SK-MEL-5 (cell line): ENCODE measurements around the gene HPCAL1. TPM values are rescaled to one million over a fixed set of nuclear protein-coding genes. Genes with fewer than 3 reads are reported as not detected.

Experiments
- DNase-seq: peaks from one replicate; pipeline ENCODE4 v3.0.0-alpha.2; 2016; ENCODE audit warnings: low read depth, low spot score
- in situ Hi-C: cut with HindIII; loops from 2 replicates; pipeline ENCODE4 v1.10.0; 2016; ENCODE audit warnings: low sequenced_read_pairs, high pct_unique_total_duplicates, low pct_unique_long_range_greater_than_20kb
- total RNA-seq: library from RNA; depleted of rRNA; stranded (reverse); fragments of >200 nt; shearing (Covaris generic); gene quantifications from 2 replicates; pipeline ENCODE4 v1.2.3, GENCODE V29; 2014

Gene HPCAL1
- total RNA-seq, 1 experiment from 2014 or later: 30.5 TPM

DNA sequence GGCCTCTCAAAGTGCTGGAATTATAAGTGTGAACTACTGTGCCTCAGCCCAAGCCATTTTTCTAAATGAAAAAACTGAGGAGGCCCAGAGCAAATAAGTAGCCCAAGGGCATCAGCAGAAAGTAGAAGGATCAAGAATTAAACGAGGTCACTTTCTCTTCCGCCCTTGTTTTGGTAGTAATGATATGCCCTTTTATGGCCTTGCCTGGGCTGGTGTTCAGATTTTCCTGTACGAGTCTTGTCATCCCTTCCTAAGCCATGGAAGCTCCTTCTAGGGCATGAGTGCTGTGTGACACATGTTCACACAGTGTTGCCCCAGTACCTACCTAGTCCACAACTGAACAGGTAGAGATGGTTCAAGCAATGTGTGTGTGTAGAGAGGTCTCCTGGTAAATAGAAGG is 6.6 kb downstream of the HPCAL1 start:
- in situ Hi-C loops: no loop called here
- no peak for DNase-seq

- in situ Hi-C loops: no loop called here
- no peak for DNase-seq
Observed at GRCh38 chr2:10310309-10310888, 7.7 kb downstream of the HPCAL1 start.

DNA sequence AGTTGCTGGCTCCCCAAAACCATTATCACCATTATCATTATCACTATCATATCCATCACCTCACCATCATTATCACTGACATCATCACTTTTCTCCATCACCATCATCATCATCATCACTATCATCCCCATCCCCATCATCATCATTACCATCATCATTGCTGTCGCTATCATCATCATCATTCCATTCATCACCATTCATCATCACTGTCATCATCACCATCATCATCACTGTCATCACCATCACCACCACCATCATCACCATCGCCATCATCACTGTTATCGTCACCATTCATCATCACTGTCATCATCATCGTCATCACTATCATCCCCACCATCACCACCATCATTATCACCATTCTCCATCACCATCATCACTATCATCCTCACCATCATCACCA is 9.0 kb downstream of the HPCAL1 start:
- in situ Hi-C loops: no loop called here
- DNase-seq: no peak

DNA sequence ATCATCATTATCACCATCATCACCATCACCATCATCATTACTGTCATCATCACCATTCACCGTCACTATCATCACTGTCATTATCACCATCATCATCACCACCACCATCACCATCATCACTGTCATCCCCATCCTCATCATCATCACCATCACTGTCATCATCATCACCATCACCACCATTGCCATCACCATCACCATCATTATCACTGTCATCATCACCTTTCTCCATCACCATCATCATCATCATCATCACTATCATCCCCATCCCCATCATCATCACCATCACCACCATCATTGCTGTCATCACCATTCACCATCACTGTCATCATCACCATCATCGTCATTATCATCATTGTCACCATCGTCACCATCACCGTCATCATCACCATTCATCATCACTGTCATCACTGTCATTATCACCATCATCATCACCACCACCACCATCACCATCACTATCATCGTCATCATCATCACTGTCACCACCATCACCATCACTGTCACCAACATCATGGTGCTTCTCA is 9.8 kb downstream of the HPCAL1 start:
- no peak for DNase-seq
- in situ Hi-C loops: no loop called here

DNA sequence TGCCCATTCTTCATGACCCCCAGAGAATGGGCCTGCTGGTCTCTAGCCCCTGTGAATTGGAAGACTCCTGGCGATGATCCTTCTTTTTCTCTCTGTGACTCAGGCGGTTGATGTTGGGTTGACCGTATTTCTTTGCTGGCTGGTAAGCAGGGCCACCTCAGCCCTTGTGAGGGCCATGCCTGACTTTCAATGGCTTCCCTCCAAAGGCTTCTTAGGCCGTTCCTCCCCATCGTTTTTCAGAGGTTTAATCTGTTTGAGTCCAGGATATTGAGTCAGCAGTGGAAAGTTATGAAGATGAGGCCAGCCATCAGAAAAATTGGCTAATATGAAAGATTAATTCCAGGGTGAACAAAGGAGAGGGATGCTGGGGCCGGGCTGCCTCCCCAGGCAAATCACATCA is 13.6 kb downstream of the HPCAL1 start:
- in situ Hi-C loops: no loop called here
- no peak for DNase-seq

DNA sequence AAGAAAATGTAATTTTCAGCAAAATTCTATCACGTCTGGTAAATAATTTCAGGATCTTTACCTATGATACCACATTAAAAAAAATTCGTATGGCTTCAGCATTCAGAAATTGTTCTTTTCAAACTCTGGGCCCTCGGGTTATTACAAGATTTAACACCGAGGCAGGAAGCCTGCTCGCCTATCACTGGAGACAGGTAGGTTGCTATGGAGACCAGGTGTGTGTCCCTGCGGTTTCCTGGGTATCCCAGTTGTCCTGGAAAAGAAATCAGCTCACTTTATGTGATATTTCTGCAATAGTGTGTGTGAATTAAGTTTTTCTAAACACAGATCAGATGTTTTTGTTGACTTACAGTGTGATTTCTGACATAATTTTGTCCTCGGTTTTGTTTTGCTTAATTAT is 14.2 kb downstream of the HPCAL1 start:
- no peak for DNase-seq
- in situ Hi-C loops: no loop called here

- peak; percentile 41 for DNase-seq
- in situ Hi-C loops: no loop called here
Observed at GRCh38 chr2:10317646-10318045, 14.9 kb downstream of the HPCAL1 start.

GRCh38 chr2:10318345-10318744 is 15.6 kb downstream of the HPCAL1 start:
- in situ Hi-C loops: no loop called here
- no peak for DNase-seq

DNA sequence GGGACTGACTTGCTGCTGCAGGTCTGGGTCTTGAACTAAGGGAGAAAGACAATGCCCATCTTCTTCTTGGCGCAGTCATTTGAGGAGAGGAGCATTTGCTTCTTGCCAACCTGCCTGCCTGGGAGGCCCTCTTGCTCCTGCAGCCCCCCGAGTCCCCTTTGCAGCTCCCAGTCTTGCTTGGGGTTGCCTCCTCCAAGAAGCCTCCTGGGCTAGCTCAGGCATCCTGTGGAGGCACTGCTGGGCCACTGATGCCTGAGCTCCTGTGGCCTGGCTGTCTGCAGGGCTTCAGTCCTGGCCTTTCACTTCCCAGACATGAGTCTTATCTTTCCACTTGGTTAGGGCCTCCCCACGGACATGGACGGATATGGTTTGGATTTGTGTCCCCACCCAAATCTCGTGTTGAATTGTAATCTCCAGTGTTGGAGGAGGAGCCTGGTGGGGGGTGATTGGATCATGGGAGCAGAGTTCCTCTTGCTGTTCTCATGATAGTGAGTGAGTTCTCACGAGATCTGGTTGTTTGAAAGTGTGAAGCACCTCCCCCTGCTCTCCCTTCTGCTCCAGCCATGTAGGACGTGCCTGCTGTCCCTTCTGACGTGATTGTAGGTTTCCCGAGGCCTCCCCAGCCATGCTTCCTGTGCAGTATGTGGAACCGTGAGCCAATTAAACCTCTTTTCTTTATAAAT is 17.3 kb downstream of the HPCAL1 start:
- in situ Hi-C loops: no loop called here
- DNase-seq: no peak

DNA sequence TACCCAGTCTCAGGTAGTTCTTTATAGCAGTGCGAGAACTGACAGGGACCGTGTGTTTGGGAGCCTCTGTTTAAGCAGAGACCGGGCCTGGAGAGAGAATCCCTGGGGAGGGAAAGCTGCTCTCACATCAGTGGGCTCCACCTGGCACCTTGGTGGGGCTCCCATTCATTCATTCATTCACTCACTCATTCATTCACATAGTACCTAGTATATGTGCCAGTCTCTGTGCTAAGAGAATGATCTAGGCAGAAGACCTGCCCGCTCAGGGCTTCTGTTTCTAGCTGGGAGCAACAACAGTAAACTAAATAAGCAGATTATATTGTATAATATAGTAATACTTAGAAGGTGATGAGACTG is 17.8 kb downstream of the HPCAL1 start:
- no peak for DNase-seq
- in situ Hi-C loops: no loop called here

DNA sequence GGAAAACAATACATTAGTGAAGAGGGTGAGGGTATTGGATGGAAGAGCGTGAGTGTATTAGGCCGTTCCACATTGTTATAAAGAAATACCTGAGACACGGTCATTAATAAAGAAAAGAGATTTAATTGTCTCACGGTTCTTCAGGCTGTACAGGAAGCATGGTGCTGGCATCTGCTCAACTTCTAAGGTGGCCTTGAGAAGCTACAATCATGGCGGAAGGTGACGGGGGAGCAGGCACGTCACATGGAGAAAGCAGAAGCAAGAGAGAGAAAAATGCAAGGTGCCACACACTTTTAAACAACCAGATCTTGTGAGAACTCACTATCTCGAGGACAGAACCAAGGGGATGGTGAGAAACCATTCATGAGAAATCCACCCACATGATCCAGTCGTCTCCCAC is 18.2 kb downstream of the HPCAL1 start:
- in situ Hi-C loops: no loop called here
- DNase-seq: no peak

- DNase-seq: no peak
- in situ Hi-C loops: no loop called here
Observed at GRCh38 chr2:10321622-10322021, 18.9 kb downstream of the HPCAL1 start.

- in situ Hi-C loops: no loop called here
- no peak for DNase-seq
Observed at GRCh38 chr2:10322481-10322880, 19.8 kb downstream of the HPCAL1 start.

DNA sequence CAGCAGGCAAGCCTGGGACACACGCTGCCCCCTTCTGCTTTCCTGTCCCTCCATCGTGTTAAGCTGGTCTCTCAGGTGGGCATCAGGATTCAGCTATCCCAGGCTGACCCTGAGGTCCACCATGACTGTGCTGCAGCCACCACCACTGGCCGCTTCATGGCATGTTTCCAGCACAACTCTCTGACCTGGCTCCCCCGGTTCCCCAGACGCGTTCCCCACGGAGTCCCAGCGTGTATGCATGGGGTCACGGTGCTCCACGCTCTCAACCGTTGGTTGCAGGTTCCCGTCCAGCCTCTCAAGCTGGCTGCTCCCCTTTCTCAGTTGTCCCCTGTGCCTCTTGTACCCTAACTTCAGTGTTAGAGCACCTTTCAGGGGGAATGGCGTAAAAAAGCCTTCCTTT is 20.3 kb downstream of the HPCAL1 start:
- in situ Hi-C loops: no loop called here
- no peak for DNase-seq

GRCh38 chr2:10323535-10323934 is 20.8 kb downstream of the HPCAL1 start:
- in situ Hi-C loops: no loop called here

DNA sequence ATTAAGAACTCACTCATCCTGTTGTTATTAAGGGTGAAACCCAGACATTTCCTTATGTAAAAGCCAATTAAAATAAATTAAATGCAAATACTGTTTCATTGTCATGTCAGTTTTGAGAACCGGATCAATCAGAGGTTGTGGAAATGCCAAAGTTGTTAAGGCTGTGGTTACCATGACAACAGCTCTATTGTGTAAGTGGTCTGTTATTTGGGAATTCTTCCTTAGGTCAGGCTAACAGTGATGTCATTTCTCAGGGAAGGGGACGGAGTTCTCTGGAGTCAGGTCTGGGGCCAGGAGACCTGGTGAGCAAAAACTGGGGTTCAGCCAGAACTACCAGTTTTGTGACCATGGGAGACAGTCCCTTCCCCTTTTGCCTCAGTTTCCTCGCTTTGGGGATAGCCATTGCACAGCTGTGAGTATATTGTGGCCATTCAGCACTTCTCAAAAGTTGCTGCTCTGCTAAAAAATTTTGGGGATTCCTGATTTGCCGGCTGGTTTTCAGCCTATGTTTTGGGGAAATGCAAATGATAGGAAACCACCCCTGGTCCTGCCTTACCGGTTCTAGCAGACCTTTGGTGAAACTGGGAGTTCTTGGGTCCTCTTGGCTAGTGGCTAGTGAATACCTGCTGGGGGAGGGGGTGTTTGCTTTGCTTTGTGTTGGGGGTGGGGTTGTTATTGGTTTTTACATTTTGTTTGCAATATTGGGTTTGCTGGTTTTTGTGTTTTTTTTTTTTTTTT is 21.6 kb downstream of the HPCAL1 start:
- in situ Hi-C loops: no loop called here
- DNase-seq: peak; percentile 42

More at GRCh38 chr2:10323535-10323934, 20.8 kb downstream of the HPCAL1 start:
- DNase-seq: no peak

GRCh38 chr2:10325278-10326145 is 22.8 kb downstream of the HPCAL1 start:
- no peak for DNase-seq
- in situ Hi-C loops: no loop called here

GRCh38 chr2:10326151-10326616 is 23.5 kb downstream of the HPCAL1 start:
- no peak for DNase-seq
- in situ Hi-C loops: no loop called here
